Measurements from ENCODE around the gene ATP1B1.

The ATP1B1 gene

DNA sequence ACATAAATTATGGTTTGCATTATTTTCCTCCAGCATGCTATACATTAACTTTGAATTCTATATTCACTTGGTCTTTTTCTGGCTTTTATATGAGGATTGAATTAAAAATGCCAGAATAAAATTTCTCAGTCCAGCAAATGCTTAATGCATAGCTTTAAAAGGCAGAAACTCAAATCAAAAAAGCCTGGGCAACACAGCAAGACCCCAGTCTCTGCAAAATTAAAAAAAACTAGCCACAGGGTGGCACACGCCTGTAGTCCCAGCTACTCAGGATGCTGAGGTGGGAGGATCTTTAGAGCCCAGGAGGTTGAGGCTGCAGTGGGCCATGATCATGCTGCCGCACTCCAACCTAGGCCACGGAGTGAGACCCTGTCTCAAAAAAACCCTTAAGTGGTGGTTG, 19.8 kb downstream of the ATP1B1 start:
- TF ChIP-seq FOXP2 (optimal IDR thresholded peaks at IDR 0.05; ENCODE audit: borderline replicate concordance, extremely low read depth, extremely low read length, insufficient read depth) (no peak), POLR2AphosphoS5 (IDR thresholded peaks at IDR 0.05; ENCODE audit: low read depth, low read length) (no peak), TAF1 (IDR thresholded peaks at IDR 0.05; ENCODE audit: borderline replicate concordance, insufficient read depth, low read length) (no peak), SIN3A (IDR thresholded peaks at IDR 0.05; ENCODE audit: borderline replicate concordance, insufficient read depth, low read length) (no peak)
- TF ChIP-seq, protein P1, sequence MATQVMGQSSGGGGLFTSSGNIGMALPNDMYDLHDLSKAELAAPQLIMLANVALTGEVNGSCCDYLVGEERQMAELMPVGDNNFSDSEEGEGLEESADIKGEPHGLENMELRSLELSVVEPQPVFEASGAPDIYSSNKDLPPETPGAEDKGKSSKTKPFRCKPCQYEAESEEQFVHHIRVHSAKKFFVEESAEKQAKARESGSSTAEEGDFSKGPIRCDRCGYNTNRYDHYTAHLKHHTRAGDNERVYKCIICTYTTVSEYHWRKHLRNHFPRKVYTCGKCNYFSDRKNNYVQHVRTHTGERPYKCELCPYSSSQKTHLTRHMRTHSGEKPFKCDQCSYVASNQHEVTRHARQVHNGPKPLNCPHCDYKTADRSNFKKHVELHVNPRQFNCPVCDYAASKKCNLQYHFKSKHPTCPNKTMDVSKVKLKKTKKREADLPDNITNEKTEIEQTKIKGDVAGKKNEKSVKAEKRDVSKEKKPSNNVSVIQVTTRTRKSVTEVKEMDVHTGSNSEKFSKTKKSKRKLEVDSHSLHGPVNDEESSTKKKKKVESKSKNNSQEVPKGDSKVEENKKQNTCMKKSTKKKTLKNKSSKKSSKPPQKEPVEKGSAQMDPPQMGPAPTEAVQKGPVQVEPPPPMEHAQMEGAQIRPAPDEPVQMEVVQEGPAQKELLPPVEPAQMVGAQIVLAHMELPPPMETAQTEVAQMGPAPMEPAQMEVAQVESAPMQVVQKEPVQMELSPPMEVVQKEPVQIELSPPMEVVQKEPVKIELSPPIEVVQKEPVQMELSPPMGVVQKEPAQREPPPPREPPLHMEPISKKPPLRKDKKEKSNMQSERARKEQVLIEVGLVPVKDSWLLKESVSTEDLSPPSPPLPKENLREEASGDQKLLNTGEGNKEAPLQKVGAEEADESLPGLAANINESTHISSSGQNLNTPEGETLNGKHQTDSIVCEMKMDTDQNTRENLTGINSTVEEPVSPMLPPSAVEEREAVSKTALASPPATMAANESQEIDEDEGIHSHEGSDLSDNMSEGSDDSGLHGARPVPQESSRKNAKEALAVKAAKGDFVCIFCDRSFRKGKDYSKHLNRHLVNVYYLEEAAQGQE (IDR thresholded peaks at IDR 0.05; ENCODE audit: insufficient read depth in 1 of 2, low read depth in 2 of 2, low read length in 2 of 2) = no peak

DNA sequence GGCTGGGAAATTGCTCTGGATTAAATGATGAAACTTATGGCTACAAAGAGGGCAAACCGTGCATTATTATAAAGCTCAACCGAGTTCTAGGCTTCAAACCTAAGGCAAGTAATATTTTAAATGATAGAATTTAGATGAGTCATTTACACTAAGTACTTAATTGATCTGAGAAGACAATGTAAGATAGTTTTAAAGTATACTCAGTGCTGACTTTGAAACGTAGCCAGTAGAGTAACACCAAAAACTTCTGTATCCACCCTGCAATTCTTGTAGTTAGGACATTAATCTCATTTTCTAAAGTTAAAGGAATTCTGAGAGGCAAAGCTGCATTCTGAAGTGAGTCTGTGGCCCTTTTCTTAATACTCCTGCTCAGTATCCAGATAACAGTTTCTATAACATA, 20.8 kb downstream of the ATP1B1 start:
- TF ChIP-seq, protein P1 (IDR thresholded peaks at IDR 0.05; ENCODE audit: insufficient read depth in 1 of 2, low read depth in 2 of 2, low read length in 2 of 2) = no peak
- TF ChIP-seq FOXP2 (optimal IDR thresholded peaks at IDR 0.05; ENCODE audit: borderline replicate concordance, extremely low read depth, extremely low read length, insufficient read depth) = no peak
- TF ChIP-seq SIN3A (IDR thresholded peaks at IDR 0.05; ENCODE audit: borderline replicate concordance, insufficient read depth, low read length) = no peak
- TF ChIP-seq POLR2AphosphoS5 (IDR thresholded peaks at IDR 0.05; ENCODE audit: low read depth, low read length) = no peak
- no peak for TF ChIP-seq TAF1 (IDR thresholded peaks at IDR 0.05; ENCODE audit: borderline replicate concordance, insufficient read depth, low read length)

DNA sequence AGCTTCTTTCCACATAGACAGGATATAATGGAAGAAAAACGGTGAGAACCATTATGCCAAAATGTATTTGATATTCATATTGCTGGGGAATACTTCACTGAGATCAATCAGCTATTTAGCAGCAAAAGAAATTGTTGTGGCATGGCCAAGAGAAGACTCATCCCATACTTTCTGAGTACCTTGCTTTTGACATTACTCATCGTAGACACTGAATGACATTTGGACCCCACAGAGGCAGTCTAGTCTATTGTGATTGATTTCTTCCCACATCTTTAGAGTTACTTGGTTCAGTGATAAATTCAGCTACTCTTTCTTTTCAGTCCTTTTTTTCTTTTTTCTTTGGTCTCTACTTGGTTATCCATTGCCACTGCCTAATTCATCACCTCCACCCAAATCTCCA, 22.1 kb downstream of the ATP1B1 start:
- TF ChIP-seq POLR2AphosphoS5 (IDR thresholded peaks at IDR 0.05; ENCODE audit: low read depth, low read length) (no peak), SIN3A (IDR thresholded peaks at IDR 0.05; ENCODE audit: borderline replicate concordance, insufficient read depth, low read length) (no peak), TAF1 (IDR thresholded peaks at IDR 0.05; ENCODE audit: borderline replicate concordance, insufficient read depth, low read length) (no peak), FOXP2 (optimal IDR thresholded peaks at IDR 0.05; ENCODE audit: borderline replicate concordance, extremely low read depth, extremely low read length, insufficient read depth) (no peak)
- TF ChIP-seq, protein P1 (IDR thresholded peaks at IDR 0.05; ENCODE audit: insufficient read depth in 1 of 2, low read depth in 2 of 2, low read length in 2 of 2) = no peak

DNA sequence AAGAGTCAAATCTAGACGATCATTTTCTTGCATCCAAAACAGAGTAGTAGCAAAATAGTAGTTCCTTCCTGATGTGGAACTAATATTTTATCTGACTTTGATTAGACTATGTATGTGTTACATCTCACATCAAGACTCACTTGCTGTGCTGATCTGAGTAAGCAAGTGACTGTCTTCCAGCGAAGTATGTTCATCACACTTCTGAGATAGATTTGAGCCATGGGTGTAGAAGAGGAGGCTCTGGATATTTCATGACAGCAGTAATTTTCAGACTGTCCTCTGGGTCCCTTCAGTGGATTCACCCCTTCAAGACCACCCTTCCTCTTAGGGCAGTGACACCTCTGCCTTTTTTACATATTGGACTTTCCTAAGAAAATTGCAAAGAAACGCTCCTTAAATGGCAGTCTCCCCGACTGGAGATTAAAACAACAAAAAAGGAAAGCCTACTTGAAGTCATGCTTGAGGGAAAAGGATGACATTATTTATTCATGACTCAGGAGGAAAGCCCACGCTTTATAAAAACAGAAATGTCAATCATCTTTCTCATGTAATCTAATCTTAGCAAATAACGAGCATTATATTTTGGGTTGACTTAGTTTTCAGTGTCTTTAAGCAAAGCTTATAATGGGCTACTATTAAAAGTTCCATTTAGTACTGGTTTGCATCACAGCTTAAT, 22.8 kb downstream of the ATP1B1 start:
- TF ChIP-seq TAF1 (IDR thresholded peaks at IDR 0.05; ENCODE audit: borderline replicate concordance, insufficient read depth, low read length) (no peak), POLR2AphosphoS5 (IDR thresholded peaks at IDR 0.05; ENCODE audit: low read depth, low read length) (no peak), FOXP2 (optimal IDR thresholded peaks at IDR 0.05; ENCODE audit: borderline replicate concordance, extremely low read depth, extremely low read length, insufficient read depth) (no peak), SIN3A (IDR thresholded peaks at IDR 0.05; ENCODE audit: borderline replicate concordance, insufficient read depth, low read length) (no peak)
- TF ChIP-seq, protein P1 (IDR thresholded peaks at IDR 0.05; ENCODE audit: insufficient read depth in 1 of 2, low read depth in 2 of 2, low read length in 2 of 2) = no peak

All from PFSK-1 (cell line).